Type B pancreatic cell (in vitro differentiated cells): ENCODE results near the gene ZNF205. TPM values are rescaled to one million over a fixed set of nuclear protein-coding genes. Genes with fewer than 3 reads are reported as not detected.
"Not testable (repeated sequence)": the region's sequence is repeated elsewhere in the genome, so short reads cannot be mapped to it uniquely, and the experiment has no call there.

Experiments used
- DNase-seq: peaks from one replicate; pipeline ENCODE4 v3.0.0; 2021; ENCODE audit warnings: mixed read lengths; ENCODE audit not compliant: unreplicated experiment; ENCODE audit errors: extremely low spot score
- H3K27ac Mint-ChIP-seq: 2 replicates; pipeline ENCODE4 v1.8.0; 2021; ENCODE audit warnings: mild to moderate bottlenecking, mixed read lengths
- H3K27me3 Mint-ChIP-seq: 2 replicates; pipeline ENCODE4 v1.8.0; 2021; ENCODE audit warnings: mixed read lengths
- H3K36me3 Mint-ChIP-seq: 2 replicates; pipeline ENCODE4 v1.8.0; 2021; ENCODE audit warnings: mixed read lengths
- H3K4me1 Mint-ChIP-seq: one replicate; pipeline ENCODE4 v1.8.0; 2021; ENCODE audit warnings: mixed read lengths; ENCODE audit not compliant: unreplicated experiment
- H3K4me3 Mint-ChIP-seq: 2 replicates; pipeline ENCODE4 v1.8.0; 2021; ENCODE audit warnings: mild to moderate bottlenecking, mixed read lengths
- H3K9me3 Mint-ChIP-seq: 2 replicates; pipeline ENCODE4 v1.8.0; 2021; ENCODE audit warnings: mixed read lengths
- total RNA-seq: library from RNA; stranded (reverse); gene quantifications from 2 replicates; pipeline ENCODE4 v1.2.1, GENCODE V29; 2021; ENCODE audit warnings: low replicate concordance
- TF ChIP-seq, protein P1 (sequence below): fragments of 200-600 bp; sonication (generic); conservative IDR thresholded peaks from 2 replicates; pipeline ENCODE4 v1.5.0; 2021; ENCODE audit warnings: antibody characterized with exemption, mild to moderate bottlenecking

Gene ZNF205
- total RNA-seq, 1 donor from 2014 or later: 15.0 TPM

DNA sequence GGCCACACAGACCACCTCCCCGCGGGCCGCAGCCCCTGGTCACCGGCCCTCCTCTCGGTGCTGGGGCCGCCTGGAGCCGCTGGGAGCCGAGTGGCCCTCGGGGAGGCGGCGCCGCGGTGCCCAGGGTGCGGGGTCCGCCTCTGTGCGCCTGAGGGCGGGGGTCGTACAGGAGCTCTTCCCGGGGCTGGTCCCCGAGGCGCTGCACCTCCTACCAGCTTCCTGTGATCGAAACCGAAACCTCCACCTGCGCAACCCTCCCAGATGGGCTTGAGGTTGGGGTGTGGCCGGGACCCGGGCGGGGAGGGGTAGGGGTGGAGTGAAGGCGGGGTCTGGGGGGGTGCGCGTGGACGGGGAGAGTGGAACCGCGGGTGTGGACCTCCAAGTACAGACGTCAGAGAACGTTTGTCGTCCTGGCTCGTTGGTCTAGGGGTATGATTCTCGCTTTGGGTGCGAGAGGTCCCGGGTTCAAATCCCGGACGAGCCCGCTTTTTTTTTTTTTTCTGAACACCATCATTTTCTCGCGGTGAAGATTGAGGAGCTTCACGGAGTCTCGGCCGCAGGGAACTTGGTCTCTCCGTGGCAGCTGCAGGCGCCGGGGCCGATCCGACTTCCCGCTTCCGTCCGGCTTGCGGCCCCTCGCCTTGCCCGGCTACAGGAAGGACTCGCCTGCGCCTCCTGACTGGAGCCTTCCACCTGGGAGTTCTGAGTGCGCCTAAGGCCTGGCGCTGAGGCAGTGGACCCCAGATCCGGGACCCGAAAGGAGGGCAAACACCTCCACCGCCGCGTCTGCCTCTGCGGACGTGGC is 46.3 kb downstream of the ZNF205 start:
- Mint-ChIP-seq H3K27ac (peak overlapping the region; percentile 95), H3K9me3 (no peaks in the 10 kb centered on the region), H3K4me3 (peak overlapping the region; percentile 92), H3K27me3 (peaks cover 21% of the 10 kb centered on the region), H3K36me3 (no peaks in the 10 kb centered on the region), H3K4me1 (peaks cover 14% of the 10 kb centered on the region)
- peak; percentile 88 for DNase-seq
- TF ChIP-seq, protein P1, sequence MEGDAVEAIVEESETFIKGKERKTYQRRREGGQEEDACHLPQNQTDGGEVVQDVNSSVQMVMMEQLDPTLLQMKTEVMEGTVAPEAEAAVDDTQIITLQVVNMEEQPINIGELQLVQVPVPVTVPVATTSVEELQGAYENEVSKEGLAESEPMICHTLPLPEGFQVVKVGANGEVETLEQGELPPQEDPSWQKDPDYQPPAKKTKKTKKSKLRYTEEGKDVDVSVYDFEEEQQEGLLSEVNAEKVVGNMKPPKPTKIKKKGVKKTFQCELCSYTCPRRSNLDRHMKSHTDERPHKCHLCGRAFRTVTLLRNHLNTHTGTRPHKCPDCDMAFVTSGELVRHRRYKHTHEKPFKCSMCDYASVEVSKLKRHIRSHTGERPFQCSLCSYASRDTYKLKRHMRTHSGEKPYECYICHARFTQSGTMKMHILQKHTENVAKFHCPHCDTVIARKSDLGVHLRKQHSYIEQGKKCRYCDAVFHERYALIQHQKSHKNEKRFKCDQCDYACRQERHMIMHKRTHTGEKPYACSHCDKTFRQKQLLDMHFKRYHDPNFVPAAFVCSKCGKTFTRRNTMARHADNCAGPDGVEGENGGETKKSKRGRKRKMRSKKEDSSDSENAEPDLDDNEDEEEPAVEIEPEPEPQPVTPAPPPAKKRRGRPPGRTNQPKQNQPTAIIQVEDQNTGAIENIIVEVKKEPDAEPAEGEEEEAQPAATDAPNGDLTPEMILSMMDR: no peak

GRCh38 chr16:3161235-3162018 is 49.0 kb downstream of the ZNF205 start:
- TF ChIP-seq, protein P1: no peak
- Mint-ChIP-seq H3K4me1 (peaks cover 14% of the 10 kb centered on the region), H3K27ac (peak overlapping the region; percentile 67), H3K4me3 (peak overlapping the region; percentile 59), H3K36me3 (no peaks in the 10 kb centered on the region), H3K27me3 (peaks cover 24% of the 10 kb centered on the region), H3K9me3 (no peaks in the 10 kb centered on the region)
- no peak for DNase-seq

DNA sequence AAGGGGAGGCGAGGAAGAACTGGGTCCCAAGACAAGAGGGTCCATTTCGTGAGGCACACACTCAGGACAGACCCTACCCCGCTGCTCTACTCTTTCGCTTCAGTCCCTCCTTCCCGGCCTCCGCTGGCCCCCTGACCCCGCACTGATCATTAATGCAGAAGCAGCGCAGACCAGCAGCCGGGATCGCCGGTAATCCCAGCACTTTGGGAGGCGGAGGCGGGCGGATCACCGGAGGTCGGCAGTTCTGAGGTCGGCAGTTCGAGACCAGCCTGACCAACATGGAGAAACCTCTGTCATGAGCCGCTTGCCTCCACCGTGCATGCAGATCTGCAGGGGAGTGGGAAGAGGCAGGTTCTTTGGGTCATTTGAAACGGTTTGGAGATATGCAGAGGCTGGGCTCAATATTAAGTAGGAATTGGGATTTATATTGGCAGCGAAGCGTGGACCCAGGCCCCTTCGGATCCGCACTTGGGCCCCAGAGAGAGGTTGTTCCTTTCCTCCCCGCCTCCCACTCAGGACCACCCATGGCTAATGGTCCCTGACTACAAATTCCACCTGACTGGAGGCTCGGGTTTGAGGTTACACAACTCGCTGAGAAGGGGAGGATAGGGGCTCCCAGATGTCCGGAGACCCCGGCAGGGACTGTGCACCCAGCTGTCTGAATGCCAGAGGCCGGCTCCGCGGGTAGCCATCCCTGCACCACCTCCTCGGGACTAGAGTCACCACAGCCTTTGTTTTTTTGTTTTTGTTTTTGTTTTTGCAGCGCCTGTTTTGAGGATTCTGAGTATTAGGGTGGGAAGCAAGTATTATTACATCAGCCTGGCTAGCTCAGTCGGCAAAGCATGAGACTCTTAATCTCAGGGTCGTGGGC is 52.0 kb downstream of the ZNF205 start:
- Mint-ChIP-seq H3K27ac (no peak overlapping the region), H3K27me3 (peaks cover 30% of the 10 kb centered on the region), H3K4me1 (no peaks in the 10 kb centered on the region), H3K9me3 (no peaks in the 10 kb centered on the region), H3K36me3 (no peaks in the 10 kb centered on the region), H3K4me3 (no peak overlapping the region)
- DNase-seq: no peak
- TF ChIP-seq, protein P1: no peak

GRCh38 chr16:3165111-3165822 is 52.9 kb downstream of the ZNF205 start:
- Mint-ChIP-seq H3K27ac (no peak overlapping the region), H3K9me3 (no peaks in the 10 kb centered on the region), H3K36me3 (no peaks in the 10 kb centered on the region), H3K4me1 (no peaks in the 10 kb centered on the region), H3K4me3 (no peak overlapping the region), H3K27me3 (peaks cover 39% of the 10 kb centered on the region)
- no peak for DNase-seq
- TF ChIP-seq, protein P1: no peak

GRCh38 chr16:3166505-3166886 is 54.1 kb downstream of the ZNF205 start:
- no peaks in the 10 kb centered on the region for H3K36me3 Mint-ChIP-seq
- H3K4me1 Mint-ChIP-seq: no peaks in the 10 kb centered on the region
- no peaks in the 10 kb centered on the region for H3K9me3 Mint-ChIP-seq
- H3K27me3 Mint-ChIP-seq: peaks cover 49% of the 10 kb centered on the region
- no peak overlapping the region for H3K4me3 Mint-ChIP-seq
- TF ChIP-seq, protein P1: no peak
- H3K27ac Mint-ChIP-seq: peak overlapping the region; percentile 53
- DNase-seq: no peak

DNA sequence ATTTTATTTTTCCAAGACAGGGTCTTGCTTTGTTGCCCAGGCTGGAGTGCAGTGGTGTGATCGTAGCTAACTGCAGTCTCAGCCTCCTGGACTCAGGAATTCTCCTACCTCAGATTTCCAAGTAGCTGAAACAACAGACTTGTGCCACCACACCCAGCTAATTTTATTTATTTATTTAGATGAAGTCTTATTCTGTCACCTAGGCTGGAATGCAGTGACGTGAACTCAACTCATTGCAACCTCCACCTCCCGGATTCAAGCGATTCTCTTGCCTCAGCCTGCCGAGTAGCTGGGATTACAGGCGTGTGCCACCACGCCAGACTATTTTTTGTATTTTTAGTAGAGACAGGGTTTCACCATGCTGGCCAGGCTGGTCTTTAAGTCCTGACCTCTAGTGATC is 56.3 kb downstream of the ZNF205 start:
- not testable (repeated sequence) for DNase-seq, H3K9me3 Mint-ChIP-seq, H3K4me3 Mint-ChIP-seq, H3K36me3 Mint-ChIP-seq, H3K4me1 Mint-ChIP-seq
- Mint-ChIP-seq H3K27ac (peak overlapping the region; percentile 43), H3K27me3 (peaks cover 62% of the 10 kb centered on the region)
